Adrenal gland (tissue), 5 donors: Measurements from ENCODE around the gene KIAA0513.

Experiments used
- CTCF ChIP-seq, 6 experiments: fragments of 450-650 bp in 4 of 6; fragments of 200-600 bp in 2 of 6; sonication (generic) in 1 of 6; IDR thresholded peaks; 1 replicate in 5 of 6; 2 replicates in 1 of 6; pipeline versions ENCODE4 v1.5.1 to v1.8.0; 2016 to 2021; ENCODE audit warnings: antibody characterized with exemption in 6 of 6, mild to moderate bottlenecking in 2 of 6, moderate library complexity in 1 of 6
- POLR2A ChIP-seq, 2 donors: fragments of 450-650 bp; IDR thresholded peaks; one replicate each; pipeline ENCODE4 v1.6.1; 2017; ENCODE audit warnings: antibody characterized with exemption in 2 of 2, mild to moderate bottlenecking in 2 of 2, moderate library complexity in 1 of 2
- donor health status: DM: no; HTN: no; CAD: no.

GRCh38 chr16:85092309-85092708 lies 64.7 kb downstream of the KIAA0513 start:
- TF ChIP-seq CTCF (IDR thresholded peaks at IDR 0.05): no peak
- no peak for TF ChIP-seq POLR2A (IDR thresholded peaks at IDR 0.05)
